GM21576 (cell line): ENCODE data around the gene CARS1.

ENCODE experiments used
- ATAC-seq: cut with Tn5 transposase; IDR thresholded peaks from one replicate; pipeline ENCODE4 v1.9.1; 2021; ENCODE audit warnings: mild to moderate bottlenecking, moderate library complexity; ENCODE audit not compliant: unreplicated experiment

Gene CARS1

GRCh38 chr11:3057069-3057963 lies at the start of gene CARS1:
Gene CARS1 (minus strand): TSS chr11:3057423. CDS start chr11:3057367, 56 bp downstream.
- ATAC-seq: peak; percentile 96

DNA sequence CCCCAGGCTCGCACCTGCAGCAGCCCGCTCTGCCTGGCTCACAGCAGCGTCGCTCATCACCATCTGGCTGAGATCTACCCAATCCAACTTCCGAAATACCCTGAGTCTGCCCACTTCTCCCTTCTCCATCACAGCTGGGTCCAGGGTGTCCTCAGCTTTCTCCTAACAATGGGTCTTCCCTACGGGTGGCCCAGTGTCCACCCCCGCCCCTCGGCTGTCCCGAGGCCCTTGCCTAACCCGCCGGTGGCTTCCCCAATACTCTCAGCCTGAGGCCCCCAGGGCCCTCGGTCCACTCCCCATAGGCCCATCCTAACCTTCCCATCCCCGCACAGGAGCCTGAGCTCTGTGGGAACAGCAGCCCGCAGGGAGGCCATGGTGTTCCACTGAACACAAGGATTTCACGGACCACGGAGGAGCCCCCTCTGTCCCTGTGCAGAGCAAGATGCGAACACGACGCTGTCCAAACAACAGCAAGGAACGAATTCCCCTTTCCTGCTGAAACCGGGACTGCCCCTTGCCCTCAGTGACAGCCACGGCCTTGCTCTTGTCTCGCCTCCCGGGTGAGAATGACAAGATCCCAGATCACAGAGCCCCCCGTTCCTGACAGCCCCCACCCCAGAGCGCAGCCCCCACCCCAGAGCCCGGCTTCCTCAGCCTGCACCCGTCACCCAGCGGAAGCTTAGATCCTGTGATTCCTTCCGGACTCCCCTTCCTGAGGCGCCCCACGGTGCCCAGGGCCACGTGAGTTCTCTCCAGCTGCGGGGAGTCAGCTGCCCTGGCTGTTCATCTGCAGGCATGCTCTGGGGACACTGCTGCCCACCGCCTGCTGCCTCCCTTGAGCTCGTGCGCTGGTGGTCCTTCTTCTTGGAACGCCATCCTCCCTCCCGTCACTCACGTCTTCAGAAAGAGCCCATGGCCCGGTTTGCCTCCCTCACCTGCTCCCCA lies 48.8 kb upstream of the CARS1 start:
- ATAC-seq: no peak

GRCh38 chr11:3104961-3105790 lies 48.0 kb upstream of the CARS1 start:
- no peak for ATAC-seq

DNA sequence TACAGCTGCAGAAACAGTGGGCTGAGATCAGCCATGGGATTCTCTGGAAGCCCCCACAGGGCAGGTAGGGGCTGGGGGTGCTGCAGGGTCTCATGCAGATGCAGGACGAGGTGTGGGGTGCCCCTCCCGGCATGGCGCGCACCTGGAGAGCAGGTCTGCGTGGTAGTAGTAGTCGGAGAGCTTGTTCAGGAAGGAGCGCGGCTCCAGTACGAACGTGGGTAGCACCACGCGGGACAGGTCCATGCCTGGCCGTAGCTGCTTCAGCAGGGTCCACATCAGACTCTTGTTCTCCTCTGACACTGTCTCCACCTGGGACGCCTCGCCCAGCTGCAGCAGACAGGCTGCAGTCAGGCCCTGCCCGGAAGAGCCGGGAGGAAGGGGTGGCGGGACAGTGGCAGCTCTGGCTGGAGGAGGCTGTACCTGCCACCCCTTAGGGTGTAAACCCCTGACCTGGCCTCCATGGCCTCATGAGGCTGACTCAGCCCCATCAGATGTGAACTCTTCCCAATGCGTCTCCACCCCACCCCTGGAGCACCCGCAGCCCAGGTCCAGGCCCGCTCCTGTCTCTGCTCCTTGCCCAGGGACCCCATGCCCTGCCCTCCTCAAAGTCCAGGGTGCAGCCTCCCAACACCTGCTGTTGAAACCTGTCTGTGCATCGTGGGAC lies 47.0 kb upstream of the CARS1 start:
- ATAC-seq: no peak

DNA sequence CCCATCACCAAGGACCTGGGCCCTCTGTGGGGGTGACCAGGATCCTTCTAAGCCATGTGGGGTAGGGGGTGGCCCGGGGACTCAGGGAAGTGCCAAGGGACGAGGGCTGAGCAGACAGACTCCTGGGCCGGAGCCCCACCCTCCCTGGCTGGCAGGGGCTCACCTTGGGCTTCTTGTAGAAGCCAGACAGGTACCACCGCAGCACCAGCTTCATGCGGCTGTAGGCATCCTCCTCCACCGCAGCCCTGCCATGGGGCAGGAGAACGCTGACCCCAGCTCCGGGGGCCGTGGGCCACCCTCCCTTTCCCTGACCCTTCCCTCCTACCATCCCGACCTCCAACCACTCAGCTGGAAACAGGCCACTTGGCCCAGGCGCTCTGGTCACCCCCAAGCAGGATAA lies 45.9 kb upstream of the CARS1 start:
- ATAC-seq: no peak

DNA sequence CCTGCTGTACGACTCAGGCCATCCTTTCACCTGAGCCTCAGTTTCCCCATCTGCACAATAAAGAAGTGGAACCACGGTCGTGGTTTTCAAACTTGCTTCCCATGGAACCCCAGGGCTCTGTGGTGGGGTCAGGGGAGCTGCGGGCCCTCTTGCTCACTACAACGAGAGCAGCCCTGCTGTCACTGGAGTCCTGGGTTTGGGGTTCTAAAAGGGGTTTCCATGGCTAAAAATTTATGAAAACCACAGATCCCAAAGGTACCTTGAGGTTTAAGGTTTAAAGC lies 45.4 kb upstream of the CARS1 start:
- ATAC-seq: no peak

DNA sequence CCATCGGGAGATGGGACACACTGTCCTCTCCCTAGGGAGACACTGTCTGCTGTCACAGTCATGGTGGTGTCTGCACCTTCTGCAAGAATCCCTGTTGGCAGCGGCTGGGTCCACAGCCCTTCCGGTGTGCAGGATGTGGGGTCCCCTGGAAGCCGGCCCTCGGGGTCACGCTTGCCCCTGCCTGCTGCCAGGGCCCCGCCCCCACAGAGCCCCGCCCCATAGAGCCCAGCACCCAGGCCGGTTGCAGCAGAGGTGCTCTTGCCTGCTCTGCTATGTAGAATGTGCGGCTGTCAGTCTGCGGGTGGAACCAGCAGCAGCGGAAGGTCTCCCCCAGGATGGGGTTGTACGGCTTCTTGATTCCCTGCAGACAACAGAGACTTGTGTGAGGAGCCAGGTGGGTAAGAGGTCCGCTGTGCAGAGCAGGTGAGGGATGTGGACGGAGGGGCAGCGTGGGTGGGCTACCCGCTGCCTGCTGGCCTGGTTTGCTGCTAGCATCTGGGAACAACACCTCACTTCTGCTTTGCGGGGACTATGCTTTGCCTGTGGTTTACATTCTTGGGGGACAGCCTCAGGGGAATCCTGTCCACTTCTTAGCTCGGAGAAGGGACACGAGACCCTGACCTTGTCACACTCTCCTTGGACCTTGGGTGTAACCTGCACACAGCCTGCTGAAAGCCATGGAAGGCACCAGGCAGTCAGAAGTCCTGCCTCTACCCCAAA lies 44.9 kb upstream of the CARS1 start:
- no peak for ATAC-seq

GRCh38 chr11:3099178-3099577 lies 42.0 kb upstream of the CARS1 start:
- no peak for ATAC-seq

DNA sequence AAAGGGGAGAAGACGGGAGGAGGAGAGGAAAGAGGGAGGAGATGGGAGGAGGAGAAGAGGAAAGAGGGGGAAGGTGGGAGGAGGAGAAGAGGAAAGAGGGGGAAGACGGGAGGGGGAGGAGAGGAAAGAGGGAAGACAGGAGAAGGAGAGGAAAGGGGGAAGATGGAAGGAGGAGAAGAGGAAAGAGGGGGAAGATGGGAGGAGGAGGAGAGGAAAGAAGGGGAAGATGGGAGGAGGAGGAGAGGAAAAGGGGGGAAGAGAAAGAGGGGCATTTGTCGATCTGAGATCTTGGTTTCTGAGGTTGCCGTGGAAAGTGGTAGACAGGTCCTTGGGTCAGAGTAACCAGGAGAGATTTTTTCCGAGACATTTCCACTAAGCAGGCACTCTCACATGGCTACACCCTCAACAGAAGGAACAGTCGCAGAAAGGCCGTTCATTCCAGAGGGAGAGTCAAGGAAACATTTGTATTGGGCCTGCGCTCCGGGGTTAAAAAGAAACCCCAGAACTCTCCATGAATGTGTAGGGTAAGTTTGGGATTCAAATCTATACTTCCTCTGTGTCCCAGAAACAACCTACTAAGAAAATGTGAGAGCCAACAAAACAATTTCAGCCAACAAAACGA lies 39.8 kb upstream of the CARS1 start:
- ATAC-seq: no peak

- ATAC-seq: no peak
Measured at GRCh38 chr11:3095712-3096361, 38.6 kb upstream of the CARS1 start.

GRCh38 chr11:3094223-3094824 lies 37.1 kb upstream of the CARS1 start:
- no peak for ATAC-seq

- no peak for ATAC-seq
Measured at GRCh38 chr11:3093281-3094191, 36.3 kb upstream of the CARS1 start.

DNA sequence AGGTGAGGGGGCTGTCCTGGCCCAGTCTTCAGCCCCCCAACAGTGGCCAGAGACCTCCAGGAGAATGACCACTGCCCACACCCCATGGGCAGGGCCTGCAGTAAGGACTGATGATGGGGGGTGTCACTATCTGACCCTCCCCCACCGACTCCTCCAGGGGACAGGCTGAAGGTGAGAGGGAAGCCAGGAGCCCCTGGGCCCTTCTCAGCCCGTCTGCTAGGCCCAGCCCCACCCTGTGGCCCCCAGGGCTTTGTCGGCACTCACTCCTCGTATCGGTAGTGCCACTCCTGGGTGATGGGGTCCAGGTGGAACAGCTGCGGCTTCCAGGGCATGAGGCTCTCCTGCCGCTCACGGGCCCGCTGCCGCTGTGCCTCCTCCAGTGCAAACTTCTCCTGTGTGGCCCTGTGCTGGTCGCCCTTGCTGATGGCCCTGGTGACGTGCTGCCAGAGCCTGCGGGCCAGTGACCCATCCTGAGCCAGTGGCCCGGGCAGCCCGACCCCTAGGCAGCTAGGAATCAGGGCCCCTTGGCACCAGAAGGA lies 35.4 kb upstream of the CARS1 start:
- ATAC-seq: no peak

DNA sequence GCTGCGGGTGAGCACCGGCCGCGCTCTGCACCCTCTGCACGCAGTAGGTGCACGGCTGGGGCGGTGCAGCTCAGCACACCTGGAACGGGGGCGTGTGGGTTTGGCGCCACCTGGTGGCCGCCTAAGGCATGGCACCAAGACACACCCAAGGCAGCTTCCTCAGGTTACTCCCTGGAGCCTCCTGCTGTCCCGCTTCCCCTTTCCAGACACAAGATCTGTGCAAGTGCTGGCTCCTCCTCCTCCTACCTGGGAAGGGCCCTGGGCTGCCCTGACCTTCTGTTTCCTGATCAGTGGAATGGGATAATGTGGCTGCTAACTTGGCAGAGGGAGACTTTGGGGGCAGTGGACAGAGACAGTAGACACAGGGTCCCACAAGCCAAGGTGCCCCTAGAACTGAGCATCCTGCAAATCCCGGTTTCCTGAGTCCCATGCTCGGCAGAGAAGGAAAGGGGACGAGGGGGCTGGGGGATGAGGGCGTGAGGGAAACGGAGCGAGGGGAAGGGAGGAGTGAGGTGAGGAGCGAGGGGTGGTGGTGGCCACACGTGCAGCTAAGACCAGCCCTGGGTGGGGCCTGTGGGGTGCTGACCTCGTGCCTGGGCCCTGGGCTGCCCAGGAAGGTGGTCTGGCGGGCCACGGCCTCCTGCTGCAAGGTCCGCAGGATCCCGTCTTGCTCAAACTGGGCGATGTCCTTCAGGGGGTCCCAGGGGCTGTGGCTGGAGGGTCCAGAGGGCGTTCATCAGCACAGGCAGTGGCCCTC lies 34.8 kb upstream of the CARS1 start:
- ATAC-seq: peak; percentile 68

DNA sequence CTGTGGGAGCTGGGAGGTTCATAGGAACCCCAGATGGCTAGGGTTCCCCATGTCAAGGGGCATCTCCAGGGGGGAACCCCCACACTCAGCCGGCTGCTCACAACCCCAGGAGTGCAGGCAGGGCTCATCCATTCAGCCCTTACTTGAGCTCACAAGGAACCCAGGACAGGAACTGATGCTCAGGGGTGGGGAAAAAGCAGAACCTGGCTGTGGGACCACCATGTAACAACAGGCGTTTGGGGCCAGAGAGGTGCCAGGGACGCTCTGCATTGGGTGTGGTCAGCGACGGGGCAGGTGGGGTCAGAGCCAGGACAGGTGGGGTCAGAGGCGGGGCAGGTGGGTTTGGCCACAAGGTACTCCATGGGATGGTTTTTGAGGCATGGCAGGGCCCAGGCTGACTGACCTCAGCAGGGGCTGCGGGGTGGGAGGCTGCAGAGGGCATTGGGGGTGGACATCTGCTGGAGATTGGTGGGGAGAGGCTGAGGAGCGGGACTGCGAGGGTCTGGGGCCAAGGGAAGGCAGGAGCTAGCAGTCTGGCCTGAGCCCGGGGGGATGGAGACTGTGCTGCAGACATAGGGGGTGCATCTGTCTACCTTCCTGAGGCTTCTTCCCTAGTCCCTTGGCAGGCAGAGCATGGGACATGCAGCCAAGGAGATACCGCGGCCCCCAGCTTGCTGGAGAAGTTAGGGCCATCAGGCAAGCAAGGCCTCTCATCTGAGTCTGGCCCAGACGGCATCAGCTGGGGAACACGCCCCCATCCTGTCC lies 34.0 kb upstream of the CARS1 start:
- no peak for ATAC-seq
